ENCODE measurements around the gene B4GALT5.

The B4GALT5 gene

GRCh38 chr20:49712996-49713752, 504 bp downstream of the B4GALT5 start:
- Histone ChIP-seq H3K79me2 (peaks cover 26% of the 10 kb centered on the region), H3K4me2 (ENCODE audit: low read length) (peak overlapping the region; percentile 89), H3K9me3 (ENCODE audit: control insufficient read depth, low read length) (no peaks in the 10 kb centered on the region), H2AFZ (peak overlapping the region; percentile 98), H3K4me1 (peaks cover 12% of the 10 kb centered on the region), H3K36me3 (ENCODE audit: control insufficient read depth, insufficient read depth, low read length) (no peaks in the 10 kb centered on the region), H3K27me3 (ENCODE audit: control insufficient read depth, insufficient read depth, low read length) (no peaks in the 10 kb centered on the region), H3K27ac (peak overlapping the region; percentile 75), H3K9ac (peak overlapping the region; percentile 85), H3K4me3 (ENCODE audit: low read depth, low read length) (peak overlapping the region; percentile 84)
- TF ChIP-seq CTCF (IDR thresholded peaks at IDR 0.05): no peak

GRCh38 chr20:49712646-49712995, 1.1 kb downstream of the B4GALT5 start:
- Histone ChIP-seq H3K27me3 (ENCODE audit: control insufficient read depth, insufficient read depth, low read length) (no peaks in the 10 kb centered on the region), H3K9ac (peak overlapping the region; percentile 85), H3K4me1 (peaks cover 12% of the 10 kb centered on the region), H3K4me3 (ENCODE audit: low read depth, low read length) (peak overlapping the region; percentile 84), H3K4me2 (ENCODE audit: low read length) (peak overlapping the region; percentile 89), H3K79me2 (peaks cover 26% of the 10 kb centered on the region), H3K9me3 (ENCODE audit: control insufficient read depth, low read length) (no peaks in the 10 kb centered on the region), H2AFZ (peak overlapping the region; percentile 98), H3K27ac (peak overlapping the region; percentile 75), H3K36me3 (ENCODE audit: control insufficient read depth, insufficient read depth, low read length) (no peaks in the 10 kb centered on the region)
- no peak for TF ChIP-seq CTCF (IDR thresholded peaks at IDR 0.05)

- H3K27ac ChIP-seq: peak overlapping the region; percentile 33
- H3K4me2 ChIP-seq (ENCODE audit: low read length): peak overlapping the region; percentile 89
- H3K4me1 ChIP-seq: peaks cover 15% of the 10 kb centered on the region
- peaks cover 26% of the 10 kb centered on the region for H3K79me2 ChIP-seq
- no peaks in the 10 kb centered on the region for H3K36me3 ChIP-seq (ENCODE audit: control insufficient read depth, insufficient read depth, low read length)
- H3K9ac ChIP-seq: no peak overlapping the region
- no peaks in the 10 kb centered on the region for H3K9me3 ChIP-seq (ENCODE audit: control insufficient read depth, low read length)
- TF ChIP-seq CTCF (IDR thresholded peaks at IDR 0.05): no peak
- no peak overlapping the region for H2AFZ ChIP-seq
- no peaks in the 10 kb centered on the region for H3K27me3 ChIP-seq (ENCODE audit: control insufficient read depth, insufficient read depth, low read length)
- H3K4me3 ChIP-seq (ENCODE audit: low read depth, low read length): peak overlapping the region; percentile 84
Observed at GRCh38 chr20:49712118-49712517, 1.6 kb downstream of the B4GALT5 start.

GRCh38 chr20:49711667-49711987, 2.1 kb downstream of the B4GALT5 start:
- Histone ChIP-seq H3K79me2 (peaks cover 26% of the 10 kb centered on the region), H3K4me1 (peaks cover 17% of the 10 kb centered on the region), H3K27ac (peak overlapping the region; percentile 33), H3K9ac (no peak overlapping the region), H3K4me2 (ENCODE audit: low read length) (peak overlapping the region; percentile 89), H3K27me3 (ENCODE audit: control insufficient read depth, insufficient read depth, low read length) (no peaks in the 10 kb centered on the region), H3K36me3 (ENCODE audit: control insufficient read depth, insufficient read depth, low read length) (no peaks in the 10 kb centered on the region), H3K4me3 (ENCODE audit: low read depth, low read length) (peak overlapping the region; percentile 84), H3K9me3 (ENCODE audit: control insufficient read depth, low read length) (no peaks in the 10 kb centered on the region), H2AFZ (no peak overlapping the region)
- TF ChIP-seq CTCF (IDR thresholded peaks at IDR 0.05): no peak
